ENCODE results near the gene PFDN1. TPM values are rescaled to one million over a fixed set of nuclear protein-coding genes. Genes with fewer than 3 reads are reported as not detected.

The PFDN1 gene
- polyA plus RNA-seq, 1 donor from 2014 or later: 147 TPM

DNA sequence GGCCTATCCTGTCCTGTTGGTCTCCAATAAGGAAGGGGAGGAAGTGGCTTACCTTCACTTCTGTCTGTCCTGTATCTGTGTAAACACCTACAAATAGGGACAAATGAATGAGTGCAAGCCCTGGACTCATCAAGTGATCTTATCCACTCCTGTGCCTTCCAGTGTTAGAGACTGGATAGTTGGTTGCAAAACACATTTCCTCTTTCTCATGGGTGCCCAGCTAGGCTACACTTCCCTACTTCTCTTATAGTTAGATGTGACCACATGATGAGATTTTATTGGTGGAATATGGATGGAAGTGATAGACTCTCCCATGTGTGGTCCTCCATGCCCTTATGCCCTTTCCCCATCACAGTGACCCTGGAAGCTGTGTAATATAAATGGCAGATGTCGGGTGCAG is 16.9 kb upstream of the PFDN1 start:
- Histone ChIP-seq H3K79me2 (replicated peaks; ENCODE audit: insufficient read depth, low read length) (no peaks in the 10 kb centered on the region), H3K4me2 (ENCODE audit: low read length) (no peak overlapping the region), H3K4me3 (ENCODE audit: low read length) (no peak overlapping the region), H3K9ac (ENCODE audit: low read length) (no peak overlapping the region), H3K27ac (ENCODE audit: low read length) (no peak overlapping the region), H4K20me1 (ENCODE audit: insufficient read depth) (no peaks in the 10 kb centered on the region), H3K9me2 (ENCODE audit: insufficient read depth, low read length) (no peaks in the 10 kb centered on the region), H3K36me3 (ENCODE audit: insufficient read depth, low read length) (no peaks in the 10 kb centered on the region), H3K27me3 (ENCODE audit: insufficient read depth, low read depth, low read length) (no peaks in the 10 kb centered on the region), H3K9me3 (ENCODE audit: low read length) (no peaks in the 10 kb centered on the region), H2AFZ (ENCODE audit: low read depth, low read length) (no peak overlapping the region), H3F3A (ENCODE audit: insufficient read depth, low read length, poor library complexity, severe bottlenecking) (no peaks in the 10 kb centered on the region)
- TF ChIP-seq MXI1 (conservative IDR thresholded peaks at IDR 0.05; ENCODE audit: poor library complexity, severe bottlenecking) (no peak), POLR2AphosphoS5 (IDR thresholded peaks at IDR 0.05) (no peak), RAD21 (conservative IDR thresholded peaks at IDR 0.05) (no peak), TAF1 (IDR thresholded peaks at IDR 0.05; ENCODE audit: low read depth) (no peak), EP300 (conservative IDR thresholded peaks at IDR 0.05; ENCODE audit: poor library complexity, severe bottlenecking) (no peak), REST (IDR thresholded peaks at IDR 0.05; ENCODE audit: borderline replicate concordance) (no peak), SMC3 (conservative IDR thresholded peaks at IDR 0.05; ENCODE audit: poor library complexity) (no peak), CTCF (IDR thresholded peaks at IDR 0.05; ENCODE audit: poor library complexity, severe bottlenecking) (no peak), EZH2 (IDR thresholded peaks at IDR 0.05; ENCODE audit: borderline replicate concordance, insufficient read depth, low read length, poor library complexity, severe bottlenecking) (no peak)

DNA sequence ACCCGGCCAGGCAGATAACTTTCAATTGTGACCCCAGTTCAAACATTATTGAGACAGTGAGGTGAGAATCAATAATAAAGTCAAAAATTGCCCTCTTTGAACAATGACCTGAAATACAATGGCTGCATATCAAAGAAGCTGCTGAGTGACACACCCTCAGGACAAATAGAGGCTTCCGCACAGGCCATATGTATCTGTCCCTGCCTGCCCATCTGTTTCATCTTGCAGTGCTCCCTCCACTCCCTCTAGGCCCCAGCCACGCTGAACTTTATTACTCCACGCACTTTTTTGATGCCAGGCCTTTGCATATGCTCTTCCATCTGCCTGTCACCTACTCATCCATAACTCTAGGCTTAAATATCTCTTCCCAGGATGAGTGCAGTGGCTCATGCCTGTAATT is 15.9 kb upstream of the PFDN1 start:
- Histone ChIP-seq H4K20me1 (ENCODE audit: insufficient read depth) (no peaks in the 10 kb centered on the region), H3K27me3 (ENCODE audit: insufficient read depth, low read depth, low read length) (no peaks in the 10 kb centered on the region), H3K4me3 (ENCODE audit: low read length) (no peak overlapping the region), H3K9me3 (ENCODE audit: low read length) (no peaks in the 10 kb centered on the region), H3K9me2 (ENCODE audit: insufficient read depth, low read length) (no peaks in the 10 kb centered on the region), H3K27ac (ENCODE audit: low read length) (no peak overlapping the region), H3K36me3 (ENCODE audit: insufficient read depth, low read length) (no peaks in the 10 kb centered on the region), H3F3A (ENCODE audit: insufficient read depth, low read length, poor library complexity, severe bottlenecking) (no peaks in the 10 kb centered on the region), H3K79me2 (replicated peaks; ENCODE audit: insufficient read depth, low read length) (no peaks in the 10 kb centered on the region), H3K9ac (ENCODE audit: low read length) (no peak overlapping the region), H3K4me2 (ENCODE audit: low read length) (no peak overlapping the region), H2AFZ (ENCODE audit: low read depth, low read length) (no peak overlapping the region)
- TF ChIP-seq EP300 (conservative IDR thresholded peaks at IDR 0.05; ENCODE audit: poor library complexity, severe bottlenecking) (no peak), CTCF (IDR thresholded peaks at IDR 0.05; ENCODE audit: poor library complexity, severe bottlenecking) (no peak), TAF1 (IDR thresholded peaks at IDR 0.05; ENCODE audit: low read depth) (no peak), POLR2AphosphoS5 (IDR thresholded peaks at IDR 0.05) (no peak), MXI1 (conservative IDR thresholded peaks at IDR 0.05; ENCODE audit: poor library complexity, severe bottlenecking) (no peak), EZH2 (IDR thresholded peaks at IDR 0.05; ENCODE audit: borderline replicate concordance, insufficient read depth, low read length, poor library complexity, severe bottlenecking) (no peak), RAD21 (conservative IDR thresholded peaks at IDR 0.05) (no peak), SMC3 (conservative IDR thresholded peaks at IDR 0.05; ENCODE audit: poor library complexity) (no peak), REST (IDR thresholded peaks at IDR 0.05; ENCODE audit: borderline replicate concordance) (no peak)
